PC-3 (cell line): ENCODE data around the gene PTK6.

Experiments used
- CTCF ChIP-seq: fragments of 300-600 bp; sonication (generic); conservative IDR thresholded peaks from 2 replicates; pipeline ENCODE4 v1.5.1; 2017; ENCODE audit warnings: antibody characterized with exemption, low read depth, mild to moderate bottlenecking, low read length
- EZH2phosphoT487 ChIP-seq: fragments of 300-600 bp; sonication (generic); IDR thresholded peaks from 2 replicates; pipeline ENCODE4 v1.6.1; 2018; ENCODE audit warnings: mild to moderate bottlenecking, antibody characterized with exemption, low read length, borderline replicate concordance

DNA sequence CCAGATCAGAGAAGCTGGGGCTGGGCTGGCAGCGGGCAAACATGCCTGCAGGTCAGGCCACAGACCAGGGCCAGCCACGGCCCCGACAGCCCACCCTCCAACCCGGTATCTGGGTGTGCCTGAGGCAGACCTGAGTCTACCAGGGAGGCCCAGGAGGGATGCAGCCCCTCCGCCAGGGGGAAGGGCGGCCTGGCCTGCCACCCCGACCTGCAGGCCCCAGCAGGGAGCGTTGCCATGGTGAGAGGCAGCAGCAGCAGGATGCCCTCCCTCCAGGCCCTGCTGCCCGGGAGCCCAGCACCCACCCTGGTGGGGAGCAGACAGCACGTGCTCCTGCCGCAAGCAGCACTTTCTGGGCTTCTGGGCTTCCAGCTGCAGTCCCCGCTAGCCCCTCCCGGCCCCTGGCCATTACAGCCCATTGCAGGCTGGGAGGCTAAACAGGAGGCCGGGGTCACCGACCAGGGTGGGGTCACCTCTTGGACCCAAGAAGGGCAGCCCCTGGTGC is 34.5 kb downstream of the PTK6 start:
- no peak for TF ChIP-seq CTCF
- TF ChIP-seq EZH2phosphoT487, result no peak
